ENCODE measurements around the gene NFX1. TPM values are rescaled to one million over a fixed set of nuclear protein-coding genes. Genes with fewer than 3 reads are reported as not detected.
"Not testable (repeated sequence)": the region's sequence is repeated elsewhere in the genome, so short reads cannot be mapped to it uniquely, and the experiment has no call there.

The NFX1 gene
- total RNA-seq, 1 donor from 2014 or later = 13.0 TPM

DNA sequence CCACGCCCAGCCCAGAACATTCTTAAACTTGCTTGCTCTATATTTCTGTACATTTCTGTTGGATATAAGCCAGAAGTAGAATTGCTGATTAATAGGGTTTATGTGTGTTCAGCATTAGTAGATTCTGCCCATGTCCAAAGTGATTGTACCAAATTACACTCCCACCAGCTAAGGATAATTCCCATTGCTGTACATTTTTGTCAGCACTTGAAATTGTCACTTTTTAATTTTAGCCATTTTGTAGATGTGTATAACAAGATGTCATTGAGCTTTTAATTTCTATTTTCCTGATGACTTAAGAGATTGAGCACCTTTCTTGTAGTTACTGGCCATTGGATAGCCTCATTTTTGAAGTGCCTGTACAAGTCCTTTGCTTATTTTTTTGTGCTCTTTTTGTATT, 65.6 kb downstream of the NFX1 start:
- Mint-ChIP-seq H3K36me3 (no peaks in the 10 kb centered on the region), H3K4me1 (no peaks in the 10 kb centered on the region), H3K27me3 (ENCODE audit: insufficient read depth, low read depth) (no peaks in the 10 kb centered on the region), H3K27ac (no peak overlapping the region), H3K9me3 (no peaks in the 10 kb centered on the region), H3K4me3 (no peak overlapping the region)
- no peaks in the 10 kb centered on the region for H3K79me2 ChIP-seq (ENCODE audit: low read depth)
- no peak for DNase-seq (ENCODE audit: low spot score)
- no peaks in the 10 kb centered on the region for H3K36me3 ChIP-seq
- no peak overlapping the region for H3K4me2 ChIP-seq
- H3F3A ChIP-seq (ENCODE audit: low read depth) = no peaks in the 10 kb centered on the region
- H3K9ac ChIP-seq = no peak overlapping the region
- no peak overlapping the region for H2AFZ ChIP-seq (replicated peaks)
- H3K27me3 ChIP-seq = no peaks in the 10 kb centered on the region
- H3K27ac ChIP-seq = no peak overlapping the region
- no peaks in the 10 kb centered on the region for H3K4me1 ChIP-seq
- TF ChIP-seq, protein P1, sequence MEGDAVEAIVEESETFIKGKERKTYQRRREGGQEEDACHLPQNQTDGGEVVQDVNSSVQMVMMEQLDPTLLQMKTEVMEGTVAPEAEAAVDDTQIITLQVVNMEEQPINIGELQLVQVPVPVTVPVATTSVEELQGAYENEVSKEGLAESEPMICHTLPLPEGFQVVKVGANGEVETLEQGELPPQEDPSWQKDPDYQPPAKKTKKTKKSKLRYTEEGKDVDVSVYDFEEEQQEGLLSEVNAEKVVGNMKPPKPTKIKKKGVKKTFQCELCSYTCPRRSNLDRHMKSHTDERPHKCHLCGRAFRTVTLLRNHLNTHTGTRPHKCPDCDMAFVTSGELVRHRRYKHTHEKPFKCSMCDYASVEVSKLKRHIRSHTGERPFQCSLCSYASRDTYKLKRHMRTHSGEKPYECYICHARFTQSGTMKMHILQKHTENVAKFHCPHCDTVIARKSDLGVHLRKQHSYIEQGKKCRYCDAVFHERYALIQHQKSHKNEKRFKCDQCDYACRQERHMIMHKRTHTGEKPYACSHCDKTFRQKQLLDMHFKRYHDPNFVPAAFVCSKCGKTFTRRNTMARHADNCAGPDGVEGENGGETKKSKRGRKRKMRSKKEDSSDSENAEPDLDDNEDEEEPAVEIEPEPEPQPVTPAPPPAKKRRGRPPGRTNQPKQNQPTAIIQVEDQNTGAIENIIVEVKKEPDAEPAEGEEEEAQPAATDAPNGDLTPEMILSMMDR (IDR thresholded peaks at IDR 0.05) = no peak
- TF ChIP-seq EZH2phosphoT487 (IDR thresholded peaks at IDR 0.05) (no peak), EZH2 (IDR thresholded peaks at IDR 0.05) (no peak)
- H3K4me3 ChIP-seq = no peak overlapping the region
- H3K9me3 ChIP-seq (ENCODE audit: low read depth) = no peaks in the 10 kb centered on the region
- no peaks in the 10 kb centered on the region for H4K20me1 ChIP-seq (ENCODE audit: low read depth)

DNA sequence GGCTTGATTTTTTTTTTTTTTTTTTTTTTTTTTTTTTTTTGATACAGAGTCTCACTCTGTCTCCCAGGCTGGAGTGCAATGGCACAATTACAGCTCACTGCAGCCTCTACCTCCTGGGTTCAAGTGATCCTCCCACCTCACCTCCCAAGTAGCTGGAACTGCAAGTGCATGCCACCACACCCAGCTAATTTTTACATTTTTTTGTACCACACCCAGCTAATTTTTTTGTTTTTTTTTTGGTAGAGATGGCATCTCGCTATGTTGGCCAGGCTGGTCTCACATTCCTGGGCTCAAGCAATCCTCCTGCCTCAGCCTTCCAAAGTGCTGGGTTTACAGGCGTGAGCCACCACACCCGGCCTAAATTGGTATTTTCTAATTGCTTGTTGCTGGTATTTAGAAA, 68.3 kb downstream of the NFX1 start:
- not testable (repeated sequence) for H3K4me2 ChIP-seq; H3K4me3 Mint-ChIP-seq; H3K27me3 ChIP-seq; H3K79me2 ChIP-seq (ENCODE audit: low read depth); H3K4me3 ChIP-seq; H3K9me3 Mint-ChIP-seq; H2AFZ ChIP-seq (replicated peaks); H3K36me3 Mint-ChIP-seq; H3K4me1 Mint-ChIP-seq; H3K9me3 ChIP-seq (ENCODE audit: low read depth); DNase-seq (ENCODE audit: low spot score); H3K27me3 Mint-ChIP-seq (ENCODE audit: insufficient read depth, low read depth); H4K20me1 ChIP-seq (ENCODE audit: low read depth); H3K9ac ChIP-seq; H3F3A ChIP-seq (ENCODE audit: low read depth); H3K27ac ChIP-seq; H3K4me1 ChIP-seq; H3K27ac Mint-ChIP-seq; H3K36me3 ChIP-seq

DNA sequence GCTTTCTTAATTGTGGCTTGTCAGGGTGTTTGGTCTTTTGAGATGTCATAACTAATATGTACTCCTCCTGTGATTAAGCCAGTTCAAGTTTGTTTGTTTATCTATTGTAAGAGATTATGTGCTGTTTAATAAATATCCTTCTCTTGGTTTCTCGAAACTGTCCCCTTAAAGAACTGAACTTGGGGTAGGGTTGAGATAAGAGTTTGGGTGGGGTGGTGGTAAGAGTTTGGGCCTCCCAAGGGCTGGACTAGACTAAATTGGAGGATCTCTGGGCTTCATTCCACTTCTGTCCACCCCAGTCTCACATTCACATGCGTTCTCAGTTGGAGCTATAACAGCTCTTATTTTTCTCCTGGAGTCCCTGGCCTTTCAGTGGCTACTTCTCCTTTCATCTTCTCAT, 73.8 kb downstream of the NFX1 start:
- Histone ChIP-seq H3K4me1 (no peaks in the 10 kb centered on the region), H3K27me3 (no peaks in the 10 kb centered on the region), H3F3A (ENCODE audit: low read depth) (no peaks in the 10 kb centered on the region), H4K20me1 (ENCODE audit: low read depth) (no peaks in the 10 kb centered on the region), H3K79me2 (ENCODE audit: low read depth) (no peaks in the 10 kb centered on the region), H2AFZ (replicated peaks) (no peak overlapping the region), H3K27ac (no peak overlapping the region), H3K4me3 (no peak overlapping the region), H3K9ac (no peak overlapping the region), H3K36me3 (no peaks in the 10 kb centered on the region), H3K9me3 (ENCODE audit: low read depth) (no peaks in the 10 kb centered on the region), H3K4me2 (no peak overlapping the region)
- Mint-ChIP-seq H3K27me3 (ENCODE audit: insufficient read depth, low read depth) (peaks cover 2% of the 10 kb centered on the region), H3K36me3 (no peaks in the 10 kb centered on the region), H3K9me3 (no peaks in the 10 kb centered on the region), H3K27ac (no peak overlapping the region), H3K4me3 (no peak overlapping the region), H3K4me1 (no peaks in the 10 kb centered on the region)
- no peak for DNase-seq (ENCODE audit: low spot score)
- TF ChIP-seq EZH2phosphoT487 (IDR thresholded peaks at IDR 0.05) (no peak), EZH2 (IDR thresholded peaks at IDR 0.05) (no peak)
- TF ChIP-seq, protein P1 (IDR thresholded peaks at IDR 0.05) = no peak

DNA sequence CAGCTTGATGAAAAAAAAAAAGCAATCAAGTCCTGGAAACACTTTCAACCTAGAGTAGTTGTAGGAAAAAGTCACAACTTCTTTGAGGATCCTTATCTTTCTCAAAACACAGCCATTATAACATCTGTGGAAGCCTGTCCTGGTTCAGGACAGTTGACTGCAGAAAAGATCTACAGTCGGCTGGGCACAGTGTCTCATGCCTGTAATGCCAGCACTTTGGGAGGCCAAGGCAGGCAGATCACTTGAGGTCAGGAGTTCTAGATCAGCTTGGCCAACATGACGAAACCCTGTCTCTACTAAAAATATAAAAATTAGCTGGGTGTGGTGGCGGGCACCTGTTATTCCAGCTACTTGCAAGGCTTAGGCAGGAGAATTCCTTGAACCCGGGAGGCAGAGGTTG, 74.5 kb downstream of the NFX1 start:
- not testable (repeated sequence) for H2AFZ ChIP-seq (replicated peaks); DNase-seq (ENCODE audit: low spot score); H3K9me3 Mint-ChIP-seq; H3F3A ChIP-seq (ENCODE audit: low read depth); H3K79me2 ChIP-seq (ENCODE audit: low read depth); H3K27me3 Mint-ChIP-seq (ENCODE audit: insufficient read depth, low read depth); H3K4me1 ChIP-seq; H3K36me3 ChIP-seq; H4K20me1 ChIP-seq (ENCODE audit: low read depth); H3K27ac Mint-ChIP-seq; H3K27ac ChIP-seq; H3K9me3 ChIP-seq (ENCODE audit: low read depth); H3K4me2 ChIP-seq; H3K27me3 ChIP-seq; H3K9ac ChIP-seq; H3K4me1 Mint-ChIP-seq; H3K36me3 Mint-ChIP-seq; H3K4me3 ChIP-seq; H3K4me3 Mint-ChIP-seq
